ENCODE data around the gene HMGN2. TPM values are rescaled to one million over a fixed set of nuclear protein-coding genes. Genes with fewer than 3 reads are reported as not detected.

The HMGN2 gene
- polyA plus RNA-seq, 1 donor = 671 TPM

- Histone ChIP-seq H3K27ac (ENCODE audit: low read length) (no peak overlapping the region), H3K4me3 (ENCODE audit: low read length) (no peak overlapping the region), H3K4me1 (ENCODE audit: control insufficient read depth, insufficient read depth, low read length) (no peaks in the 10 kb centered on the region), H3K27me3 (ENCODE audit: control insufficient read depth, insufficient read depth, low read length) (no peaks in the 10 kb centered on the region), H3K9me3 (ENCODE audit: control insufficient read depth, low read depth, low read length) (no peaks in the 10 kb centered on the region), H3K36me3 (ENCODE audit: control insufficient read depth, insufficient read depth, low read length) (peaks cover 63% of the 10 kb centered on the region)
- no CpG with 5 or more reads among the region's 3 CpGs for WGBS (ENCODE audit: insufficient coverage, low lambda C conversion rate)
- no peak for DNase-seq
Observed at GRCh38 chr1:26450908-26451307, 21.3 kb upstream of the HMGN2 start.

- Histone ChIP-seq H3K27me3 (ENCODE audit: control insufficient read depth, insufficient read depth, low read length) (no peaks in the 10 kb centered on the region), H3K9me3 (ENCODE audit: control insufficient read depth, low read depth, low read length) (no peaks in the 10 kb centered on the region), H3K27ac (ENCODE audit: low read length) (no peak overlapping the region), H3K36me3 (ENCODE audit: control insufficient read depth, insufficient read depth, low read length) (peaks cover 57% of the 10 kb centered on the region), H3K4me1 (ENCODE audit: control insufficient read depth, insufficient read depth, low read length) (no peaks in the 10 kb centered on the region), H3K4me3 (ENCODE audit: low read length) (no peak overlapping the region)
- no peak for DNase-seq
- WGBS (ENCODE audit: insufficient coverage, low lambda C conversion rate) = no CpG with 5 or more reads among the region's 5 CpGs
Observed at GRCh38 chr1:26452459-26453183, 19.6 kb upstream of the HMGN2 start.

GRCh38 chr1:26459148-26459547 is 13.1 kb upstream of the HMGN2 start:
- Histone ChIP-seq H3K4me1 (ENCODE audit: control insufficient read depth, insufficient read depth, low read length) (no peaks in the 10 kb centered on the region), H3K9me3 (ENCODE audit: control insufficient read depth, low read depth, low read length) (no peaks in the 10 kb centered on the region), H3K27me3 (ENCODE audit: control insufficient read depth, insufficient read depth, low read length) (no peaks in the 10 kb centered on the region), H3K27ac (ENCODE audit: low read length) (no peak overlapping the region), H3K36me3 (ENCODE audit: control insufficient read depth, insufficient read depth, low read length) (peaks cover 56% of the 10 kb centered on the region), H3K4me3 (ENCODE audit: low read length) (no peak overlapping the region)
- WGBS (ENCODE audit: insufficient coverage, low lambda C conversion rate) = no CpG with 5 or more reads among the region's 1 CpG
- no peak for DNase-seq

- WGBS (ENCODE audit: insufficient coverage, low lambda C conversion rate) = no CpG with 5 or more reads among the region's 3 CpGs
- H3K36me3 ChIP-seq (ENCODE audit: control insufficient read depth, insufficient read depth, low read length) = peaks cover 59% of the 10 kb centered on the region
- no peaks in the 10 kb centered on the region for H3K27me3 ChIP-seq (ENCODE audit: control insufficient read depth, insufficient read depth, low read length)
- DNase-seq = no peak
- H3K4me1 ChIP-seq (ENCODE audit: control insufficient read depth, insufficient read depth, low read length) = no peaks in the 10 kb centered on the region
- no peaks in the 10 kb centered on the region for H3K9me3 ChIP-seq (ENCODE audit: control insufficient read depth, low read depth, low read length)
- H3K27ac ChIP-seq (ENCODE audit: low read length) = no peak overlapping the region
- H3K4me3 ChIP-seq (ENCODE audit: low read length) = no peak overlapping the region
Observed at GRCh38 chr1:26459573-26460031, 12.6 kb upstream of the HMGN2 start.

- no CpG with 5 or more reads among the region's 10 CpGs for whole genome bisulfite sequencing (ENCODE audit: insufficient coverage, low lambda C conversion rate)
Observed at GRCh38 chr1:26468911-26469310, 3.3 kb upstream of the HMGN2 start.

GRCh38 chr1:26469558-26469957 is 2.7 kb upstream of the HMGN2 start:
- peaks cover 27% of the 10 kb centered on the region for H3K4me1 ChIP-seq (ENCODE audit: control insufficient read depth, insufficient read depth, low read length)

More at GRCh38 chr1:26468911-26469310, 3.3 kb upstream of the HMGN2 start:
- Histone ChIP-seq H3K36me3 (ENCODE audit: control insufficient read depth, insufficient read depth, low read length) (peaks cover 48% of the 10 kb centered on the region), H3K4me3 (ENCODE audit: low read length) (no peak overlapping the region), H3K27me3 (ENCODE audit: control insufficient read depth, insufficient read depth, low read length) (no peaks in the 10 kb centered on the region), H3K9me3 (ENCODE audit: control insufficient read depth, low read depth, low read length) (no peaks in the 10 kb centered on the region), H3K27ac (ENCODE audit: low read length) (no peak overlapping the region), H3K4me1 (ENCODE audit: control insufficient read depth, insufficient read depth, low read length) (peaks cover 20% of the 10 kb centered on the region)
- DNase-seq = no peak

GRCh38 chr1:26470878-26471497 is 1.3 kb upstream of the HMGN2 start:
- peak overlapping the region; percentile 58 for H3K4me3 ChIP-seq (ENCODE audit: low read length)
- H3K27me3 ChIP-seq (ENCODE audit: control insufficient read depth, insufficient read depth, low read length) = no peaks in the 10 kb centered on the region
- no CpG with 5 or more reads among the region's 14 CpGs for WGBS (ENCODE audit: insufficient coverage, low lambda C conversion rate)
- H3K36me3 ChIP-seq (ENCODE audit: control insufficient read depth, insufficient read depth, low read length) = peaks cover 44% of the 10 kb centered on the region
- peak in 1 of 2 donors; percentile 17 for DNase-seq
- no peaks in the 10 kb centered on the region for H3K9me3 ChIP-seq (ENCODE audit: control insufficient read depth, low read depth, low read length)
- peaks cover 31% of the 10 kb centered on the region for H3K4me1 ChIP-seq (ENCODE audit: control insufficient read depth, insufficient read depth, low read length)
- no peak overlapping the region for H3K27ac ChIP-seq (ENCODE audit: low read length)

More at GRCh38 chr1:26469558-26469957, 2.7 kb upstream of the HMGN2 start:
- no CpG with 5 or more reads among the region's 5 CpGs for WGBS (ENCODE audit: insufficient coverage, low lambda C conversion rate)
- Histone ChIP-seq H3K27ac (ENCODE audit: low read length) (no peak overlapping the region), H3K4me3 (ENCODE audit: low read length) (no peak overlapping the region), H3K36me3 (ENCODE audit: control insufficient read depth, insufficient read depth, low read length) (peaks cover 51% of the 10 kb centered on the region), H3K9me3 (ENCODE audit: control insufficient read depth, low read depth, low read length) (no peaks in the 10 kb centered on the region), H3K27me3 (ENCODE audit: control insufficient read depth, insufficient read depth, low read length) (no peaks in the 10 kb centered on the region)
- no peak for DNase-seq

GRCh38 chr1:26471498-26472319 is 531 bp upstream of the HMGN2 start:
- peaks cover 43% of the 10 kb centered on the region for H3K36me3 ChIP-seq (ENCODE audit: control insufficient read depth, insufficient read depth, low read length)
- no peaks in the 10 kb centered on the region for H3K9me3 ChIP-seq (ENCODE audit: control insufficient read depth, low read depth, low read length)
- peak; percentile 68 to 83 for DNase-seq
- H3K27ac ChIP-seq (ENCODE audit: low read length) = peak overlapping the region; percentile 73
- H3K27me3 ChIP-seq (ENCODE audit: control insufficient read depth, insufficient read depth, low read length) = no peaks in the 10 kb centered on the region
- no CpG with 5 or more reads among the region's 52 CpGs for WGBS (ENCODE audit: insufficient coverage, low lambda C conversion rate)
- H3K4me1 ChIP-seq (ENCODE audit: control insufficient read depth, insufficient read depth, low read length) = peaks cover 31% of the 10 kb centered on the region
- H3K4me3 ChIP-seq (ENCODE audit: low read length) = peak overlapping the region; percentile 58

- H3K36me3 ChIP-seq (ENCODE audit: control insufficient read depth, insufficient read depth, low read length) = peaks cover 44% of the 10 kb centered on the region
- WGBS (ENCODE audit: insufficient coverage, low lambda C conversion rate) = no CpG with 5 or more reads among the region's 71 CpGs
Observed at GRCh38 chr1:26472901-26473845, 933 bp downstream of the HMGN2 start.

More at GRCh38 chr1:26472901-26473845, 933 bp downstream of the HMGN2 start:
- H3K4me1 ChIP-seq (ENCODE audit: control insufficient read depth, insufficient read depth, low read length) = peaks cover 31% of the 10 kb centered on the region
- peak overlapping the region; percentile 94 for H3K27ac ChIP-seq (ENCODE audit: low read length)
- no peaks in the 10 kb centered on the region for H3K9me3 ChIP-seq (ENCODE audit: control insufficient read depth, low read depth, low read length)
- H3K27me3 ChIP-seq (ENCODE audit: control insufficient read depth, insufficient read depth, low read length) = no peaks in the 10 kb centered on the region
- DNase-seq = peak; percentile 94 to 95
- peak overlapping the region; percentile 58 for H3K4me3 ChIP-seq (ENCODE audit: low read length)

Data from large intestine (tissue), 3 donors.